GM19395 (cell line): ENCODE data around the gene TDRD12.
A peak's percentile ranks its signal among the peaks of the same experiment; 100 is the strongest.
"Not testable (repeated sequence)": the region's sequence is repeated elsewhere in the genome, so short reads cannot be mapped to it uniquely, and the experiment has no call there.

Experiments
- ATAC-seq: cut with Tn5 transposase; IDR thresholded peaks from one replicate; pipeline ENCODE4 v1.9.1; 2021; ENCODE audit warnings: mild to moderate bottlenecking, moderate library complexity; ENCODE audit not compliant: unreplicated experiment

The TDRD12 gene

GRCh38 chr19:32744555-32745325 lies 25.2 kb downstream of the TDRD12 start:
- ATAC-seq, result no peak

DNA sequence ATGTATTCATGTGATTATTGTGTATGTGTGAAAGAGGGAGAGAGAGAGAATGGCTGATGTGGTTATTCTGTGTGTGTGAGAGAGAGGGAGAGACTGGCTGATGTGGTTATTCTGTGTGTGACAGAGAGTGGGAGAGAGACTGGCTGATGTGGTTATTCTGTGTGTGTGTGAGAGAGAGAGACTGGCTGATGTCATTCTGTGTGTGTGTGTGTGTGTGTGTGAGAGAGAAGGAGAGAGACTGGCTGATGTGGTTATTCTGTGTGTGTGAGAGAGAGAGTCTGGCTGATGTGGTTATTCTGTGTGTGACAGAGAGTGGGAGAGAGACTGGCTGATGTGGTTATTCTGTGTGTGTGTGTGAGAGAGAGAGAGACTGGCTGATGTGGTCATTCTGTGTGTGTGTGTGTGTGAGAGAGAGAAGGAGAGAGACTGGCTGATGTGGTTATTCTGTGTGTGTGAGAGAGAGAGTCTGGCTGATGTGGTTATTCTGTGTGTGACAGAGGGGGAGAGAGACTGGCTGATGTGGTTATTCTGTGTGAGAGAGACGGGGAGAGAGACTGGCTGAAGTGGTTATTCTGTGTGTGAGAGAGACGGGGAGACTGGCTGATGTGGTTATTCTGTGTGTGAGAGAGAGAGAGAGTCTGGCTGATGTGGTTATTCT lies 26.2 kb downstream of the TDRD12 start:
- not testable (repeated sequence) for ATAC-seq

- peak; percentile 56 for ATAC-seq
Observed at GRCh38 chr19:32746631-32747196, 27.1 kb downstream of the TDRD12 start.

DNA sequence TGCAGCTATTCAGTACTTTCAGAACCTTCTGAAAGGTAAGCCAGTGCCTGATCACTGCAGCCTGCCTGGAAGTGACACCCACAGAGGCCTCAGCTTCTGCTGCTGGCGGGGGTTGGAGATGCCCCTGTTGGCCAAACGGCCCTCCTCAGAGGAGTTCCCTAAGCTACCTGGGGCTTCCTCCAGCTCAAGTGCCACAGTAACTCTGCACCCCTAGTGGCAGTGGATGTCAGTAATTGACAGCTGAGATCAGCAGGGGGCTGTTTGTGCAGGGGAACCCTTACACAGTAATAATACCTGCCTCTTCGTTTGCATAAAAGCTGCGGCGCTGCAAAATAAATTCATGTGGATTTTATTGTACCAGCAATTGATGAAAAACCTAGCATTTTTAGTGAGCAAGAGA lies 28.9 kb downstream of the TDRD12 start:
- no peak for ATAC-seq

- ATAC-seq, result no peak
Observed at GRCh38 chr19:32748948-32749347, 29.4 kb downstream of the TDRD12 start.

- no peak for ATAC-seq
Observed at GRCh38 chr19:32749361-32749760, 29.8 kb downstream of the TDRD12 start.

DNA sequence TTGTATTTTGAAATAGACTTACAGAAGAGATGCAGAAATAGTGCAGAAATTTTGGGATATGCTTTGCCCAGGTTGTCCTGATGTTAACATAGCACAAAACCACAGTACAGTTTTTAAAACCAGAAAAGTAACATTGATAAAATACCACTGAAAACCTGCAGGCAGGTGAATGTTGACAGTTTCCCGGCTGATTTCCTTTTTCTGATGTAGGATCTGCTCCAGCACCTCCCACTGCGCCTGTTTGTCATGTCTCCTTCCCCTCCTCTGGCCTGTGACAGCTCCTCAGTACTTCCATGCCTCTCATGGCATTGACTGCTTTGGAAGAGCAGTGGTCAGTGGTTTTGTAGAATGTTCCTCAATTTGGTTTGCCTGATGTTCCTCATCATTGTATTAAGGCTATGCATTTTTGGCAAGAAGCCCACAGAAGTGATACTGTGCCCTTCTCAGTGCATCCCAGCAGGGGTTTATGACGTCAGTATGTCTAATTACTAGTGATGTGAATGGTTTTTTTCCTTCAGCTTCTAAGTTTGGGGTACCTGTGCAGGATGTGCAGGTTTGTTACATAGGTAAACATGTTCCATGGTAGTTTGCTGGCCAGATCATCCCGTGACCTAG lies 31.0 kb downstream of the TDRD12 start:
- ATAC-seq, result no peak

- ATAC-seq, result no peak
Observed at GRCh38 chr19:32751066-32751465, 31.5 kb downstream of the TDRD12 start.

DNA sequence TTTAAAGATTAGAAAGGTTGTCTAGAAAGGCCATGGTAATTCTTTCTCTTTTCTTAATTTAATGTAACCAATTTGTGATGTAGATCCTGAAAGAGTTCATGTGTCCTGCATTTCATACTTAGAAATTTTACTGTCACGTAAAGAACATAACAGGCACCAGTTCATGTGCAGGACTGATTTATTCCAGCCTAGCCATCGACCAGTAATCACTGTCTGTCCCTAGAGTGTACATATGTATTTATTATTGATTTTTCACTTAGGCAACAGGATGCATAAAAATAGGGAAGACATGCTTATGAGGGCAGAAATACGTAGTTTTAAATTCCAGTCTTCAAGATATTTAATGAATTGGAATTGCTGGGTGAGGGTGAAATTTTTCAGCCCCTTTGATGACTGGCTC lies 37.6 kb downstream of the TDRD12 start:
- no peak for ATAC-seq

DNA sequence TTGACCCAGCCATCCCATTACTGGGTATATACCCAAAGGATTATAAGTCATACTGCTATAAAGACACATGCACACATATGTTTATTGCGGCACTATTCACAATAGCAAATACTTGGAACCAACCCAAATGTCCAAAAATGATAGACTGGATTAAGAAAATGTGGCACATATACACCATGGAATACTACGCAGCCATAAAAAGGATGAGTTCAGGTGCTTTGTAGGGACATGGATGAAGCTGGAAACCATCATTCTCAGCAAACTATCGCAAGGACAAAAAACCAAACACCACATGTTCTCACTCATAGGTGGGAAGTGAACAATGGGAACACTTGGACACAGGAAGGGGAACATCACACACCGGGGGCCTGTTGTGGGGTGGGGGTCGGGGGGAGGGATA lies 45.8 kb downstream of the TDRD12 start:
- ATAC-seq, result not testable (repeated sequence)

- no peak for ATAC-seq
Observed at GRCh38 chr19:32767951-32768679, 48.5 kb downstream of the TDRD12 start.

- ATAC-seq, result no peak
Observed at GRCh38 chr19:32771596-32771995, 52.0 kb downstream of the TDRD12 start.

GRCh38 chr19:32773126-32773525 lies 53.6 kb downstream of the TDRD12 start:
- ATAC-seq, result no peak

- ATAC-seq, result no peak
Observed at GRCh38 chr19:32779082-32779481, 59.5 kb downstream of the TDRD12 start.

GRCh38 chr19:32781280-32781679 lies 61.7 kb downstream of the TDRD12 start:
- ATAC-seq, result no peak

- not testable (repeated sequence) for ATAC-seq
Observed at GRCh38 chr19:32782089-32782488, 62.5 kb downstream of the TDRD12 start.

- not testable (repeated sequence) for ATAC-seq
Observed at GRCh38 chr19:32787161-32787813, 67.7 kb downstream of the TDRD12 start.

- ATAC-seq, result not testable (repeated sequence)
Observed at GRCh38 chr19:32787895-32788294, 68.3 kb downstream of the TDRD12 start.

DNA sequence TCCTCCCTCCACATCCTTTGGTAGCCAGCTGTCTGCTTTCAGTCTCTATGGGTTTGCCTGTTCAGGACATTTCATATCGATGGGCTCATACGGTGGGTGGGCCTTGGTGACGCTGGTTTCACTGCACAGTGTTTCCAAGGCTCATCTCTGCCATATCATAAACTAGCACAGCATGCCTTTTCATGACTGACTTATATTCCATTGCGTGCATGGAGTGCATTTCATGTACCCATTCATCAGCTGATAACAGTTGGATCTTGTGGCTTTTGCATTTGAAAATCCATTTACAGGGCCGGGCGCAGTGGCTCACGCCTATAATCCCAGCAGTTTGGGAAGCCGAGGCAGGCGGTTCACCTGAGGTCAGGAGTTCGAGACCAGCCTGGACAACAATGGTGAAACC lies 69.9 kb downstream of the TDRD12 start:
- no peak for ATAC-seq

- ATAC-seq, result no peak
Observed at GRCh38 chr19:32798201-32798600, 78.6 kb downstream of the TDRD12 start.
